ENCODE measurements around the gene ABCG4.

DNA sequence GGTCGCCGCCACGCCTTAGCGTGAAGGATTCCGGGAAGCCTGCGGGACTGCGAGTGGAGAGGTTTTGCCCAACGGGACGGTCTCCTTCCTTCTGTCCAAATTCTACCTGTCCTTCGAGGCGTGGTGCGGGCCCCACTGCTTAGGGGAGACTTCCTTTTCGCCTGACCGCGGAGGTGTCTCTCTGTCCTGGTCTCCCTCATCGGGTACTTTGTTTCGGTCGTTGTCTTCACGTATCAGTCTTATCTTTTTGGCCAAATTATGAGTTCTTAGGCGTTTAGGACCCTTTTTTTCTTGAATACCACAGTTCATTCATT lies 27.1 kb upstream of the ABCG4 start:
- TF ChIP-seq, protein P1, sequence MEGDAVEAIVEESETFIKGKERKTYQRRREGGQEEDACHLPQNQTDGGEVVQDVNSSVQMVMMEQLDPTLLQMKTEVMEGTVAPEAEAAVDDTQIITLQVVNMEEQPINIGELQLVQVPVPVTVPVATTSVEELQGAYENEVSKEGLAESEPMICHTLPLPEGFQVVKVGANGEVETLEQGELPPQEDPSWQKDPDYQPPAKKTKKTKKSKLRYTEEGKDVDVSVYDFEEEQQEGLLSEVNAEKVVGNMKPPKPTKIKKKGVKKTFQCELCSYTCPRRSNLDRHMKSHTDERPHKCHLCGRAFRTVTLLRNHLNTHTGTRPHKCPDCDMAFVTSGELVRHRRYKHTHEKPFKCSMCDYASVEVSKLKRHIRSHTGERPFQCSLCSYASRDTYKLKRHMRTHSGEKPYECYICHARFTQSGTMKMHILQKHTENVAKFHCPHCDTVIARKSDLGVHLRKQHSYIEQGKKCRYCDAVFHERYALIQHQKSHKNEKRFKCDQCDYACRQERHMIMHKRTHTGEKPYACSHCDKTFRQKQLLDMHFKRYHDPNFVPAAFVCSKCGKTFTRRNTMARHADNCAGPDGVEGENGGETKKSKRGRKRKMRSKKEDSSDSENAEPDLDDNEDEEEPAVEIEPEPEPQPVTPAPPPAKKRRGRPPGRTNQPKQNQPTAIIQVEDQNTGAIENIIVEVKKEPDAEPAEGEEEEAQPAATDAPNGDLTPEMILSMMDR (IDR thresholded peaks at IDR 0.05), result no peak
- no peak for TF ChIP-seq POLR2A (IDR thresholded peaks at IDR 0.05)
